Neural cell (in vitro differentiated cells): ENCODE measurements around the gene LIG1. TPM values are rescaled to one million over a fixed set of nuclear protein-coding genes. Genes with fewer than 3 reads are reported as not detected.

ENCODE experiments used
- H2AFZ ChIP-seq: fragments of 200-600, 300-800 bp; sonication (generic), shearing (Covaris generic); 2 replicates; pipeline ENCODE4 v1.6.0; 2014; ENCODE audit warnings: low read depth, mild to moderate bottlenecking, antibody characterized with exemption, low read length, moderate library complexity
- H3F3A ChIP-seq: fragments of 200-600 bp; shearing (Covaris generic); 2 replicates; pipeline ENCODE4 v1.6.1; 2016; ENCODE audit warnings: mild to moderate bottlenecking, moderate library complexity, mixed read lengths, antibody characterized with exemption, low read length; ENCODE audit not compliant: insufficient read depth, poor library complexity, severe bottlenecking
- H3K27ac ChIP-seq: fragments of 200-600, 300-800 bp; sonication (generic), shearing (Covaris generic); 2 replicates; pipeline ENCODE4 v1.5.1; 2014; ENCODE audit warnings: mild to moderate bottlenecking, low read length, moderate library complexity
- H3K27me3 ChIP-seq: fragments of 300-800, 200-600 bp; sonication (generic), shearing (Covaris generic); 2 replicates; pipeline ENCODE4 v1.6.0; 2014; ENCODE audit warnings: mild to moderate bottlenecking, low read depth, low read length, moderate library complexity; ENCODE audit not compliant: insufficient read depth
- H3K36me3 ChIP-seq: fragments of 300-800, 200-600 bp; sonication (generic), shearing (Covaris generic); 2 replicates; pipeline ENCODE4 v1.5.1; 2014; ENCODE audit warnings: mild to moderate bottlenecking, antibody characterized with exemption, low read length, moderate library complexity; ENCODE audit not compliant: insufficient read depth
- H3K4me2 ChIP-seq: fragments of 300-800, 200-600 bp; sonication (generic), shearing (Covaris generic); 2 replicates; pipeline ENCODE4 v1.6.0; 2014; ENCODE audit warnings: mild to moderate bottlenecking, low read length
- H3K4me3 ChIP-seq: fragments of 300-800, 200-600 bp; sonication (generic), shearing (Covaris generic); 2 replicates; pipeline ENCODE4 v1.5.1; 2014; ENCODE audit warnings: mild to moderate bottlenecking, low read length, moderate library complexity
- H3K79me2 ChIP-seq: fragments of 200-600 bp; shearing (Covaris generic); replicated peaks from 2 replicates; pipeline ENCODE4 v1.6.0; 2014; ENCODE audit warnings: mild to moderate bottlenecking, low read length, moderate library complexity; ENCODE audit not compliant: insufficient read depth
- H3K9ac ChIP-seq: fragments of 300-800, 200-600 bp; sonication (generic), shearing (Covaris generic); 2 replicates; pipeline ENCODE4 v1.6.1; 2016; ENCODE audit warnings: mild to moderate bottlenecking, low read length, mixed read lengths
- H3K9me2 ChIP-seq: fragments of 200-600 bp; shearing (Covaris generic); 2 replicates; pipeline ENCODE4 v1.6.1; 2016; ENCODE audit warnings: mild to moderate bottlenecking, low read length, mixed read lengths; ENCODE audit not compliant: insufficient read depth
- H3K9me3 ChIP-seq: fragments of 200-600, 300-800 bp; sonication (generic), shearing (Covaris generic); 2 replicates; pipeline ENCODE4 v1.6.1; 2016; ENCODE audit warnings: mild to moderate bottlenecking, mixed run types, low read length, moderate library complexity, mixed read lengths
- H4K20me1 ChIP-seq: fragments of 200-600 bp; shearing (Covaris generic); 2 replicates; pipeline ENCODE4 v1.6.1; 2016; ENCODE audit warnings: mild to moderate bottlenecking, mixed run types; ENCODE audit not compliant: insufficient read depth
- CTCF ChIP-seq: fragments of 450-650 bp; IDR thresholded peaks from 2 replicates; pipeline ENCODE4 v1.5.1; 2014; ENCODE audit warnings: antibody characterized with exemption, mild to moderate bottlenecking, moderate library complexity; ENCODE audit not compliant: poor library complexity, severe bottlenecking
- EP300 ChIP-seq: fragments of 450-650 bp; conservative IDR thresholded peaks from 2 replicates; pipeline ENCODE4 v1.6.1; 2014; ENCODE audit warnings: antibody characterized with exemption, mild to moderate bottlenecking, moderate library complexity; ENCODE audit not compliant: poor library complexity, severe bottlenecking
- EZH2 ChIP-seq: fragments of 200-600, 300-800 bp; shearing (Covaris generic), sonication (generic); IDR thresholded peaks from 2 replicates; pipeline ENCODE4 v1.6.1; 2014; ENCODE audit warnings: antibody characterized with exemption, low read length, borderline replicate concordance, mild to moderate bottlenecking; ENCODE audit not compliant: insufficient read depth, poor library complexity, severe bottlenecking
- MXI1 ChIP-seq: fragments of 450-650 bp; conservative IDR thresholded peaks from 2 replicates; pipeline ENCODE4 v1.6.1; 2014; ENCODE audit warnings: antibody characterized with exemption, mild to moderate bottlenecking; ENCODE audit not compliant: poor library complexity, severe bottlenecking
- POLR2AphosphoS5 ChIP-seq: IDR thresholded peaks from 2 replicates; pipeline ENCODE4 v1.6.1; 2012
- RAD21 ChIP-seq: fragments of 450-650 bp; conservative IDR thresholded peaks from 2 replicates; pipeline ENCODE4 v1.6.1; 2014; ENCODE audit warnings: antibody characterized with exemption, mild to moderate bottlenecking, moderate library complexity
- SMC3 ChIP-seq: fragments of 450-650 bp; conservative IDR thresholded peaks from 2 replicates; pipeline ENCODE4 v1.6.1; 2014; ENCODE audit warnings: antibody characterized with exemption, mild to moderate bottlenecking, moderate library complexity; ENCODE audit not compliant: poor library complexity
- TAF1 ChIP-seq: IDR thresholded peaks from 2 replicates; pipeline ENCODE4 v1.6.1; 2012; ENCODE audit warnings: low read depth
- polyA plus RNA-seq: library from polyadenylated mRNA; depleted of rRNA; stranded (reverse); fragments of >200 nt; gene quantifications from 2 replicates; pipeline ENCODE4 v1.2.3, GENCODE V29; 2014
- TF ChIP-seq, protein P1 (sequence below): IDR thresholded peaks from 2 replicates; pipeline ENCODE4 v1.6.1; 2012; ENCODE audit warnings: borderline replicate concordance

LIG1 gene
- polyA plus RNA-seq, 1 donor from 2014 or later, result 33.9 TPM

DNA sequence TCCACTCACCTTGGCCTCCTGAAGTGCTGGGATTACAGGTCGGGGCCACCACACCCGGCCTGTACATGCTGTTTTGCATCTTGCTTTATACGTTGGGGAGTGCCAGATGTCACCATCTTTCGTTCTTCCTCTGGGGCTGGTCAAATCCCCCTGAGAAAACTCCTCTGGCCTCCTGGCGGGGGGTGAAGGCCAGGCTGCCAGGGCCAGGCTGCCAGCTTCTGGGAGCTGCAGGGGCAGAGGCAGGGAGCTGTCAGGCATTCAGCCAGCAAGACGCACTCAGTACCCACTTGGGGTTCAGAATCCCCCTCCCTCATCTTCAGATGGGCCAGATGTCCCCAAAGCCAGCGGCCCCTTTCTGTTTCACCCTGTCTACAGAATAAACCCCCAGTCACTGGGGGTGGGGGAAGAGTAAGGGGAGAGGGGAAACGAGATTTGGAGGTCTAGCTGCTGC, 16.4 kb upstream of the LIG1 start:
- no peaks in the 10 kb centered on the region for H3K79me2 ChIP-seq
- no peaks in the 10 kb centered on the region for H3K9me2 ChIP-seq
- peaks cover 7% of the 10 kb centered on the region for H3K9me3 ChIP-seq
- H4K20me1 ChIP-seq, result no peaks in the 10 kb centered on the region
- H3K27me3 ChIP-seq, result no peaks in the 10 kb centered on the region
- H3K4me2 ChIP-seq, result no peak overlapping the region
- TF ChIP-seq, protein P1, sequence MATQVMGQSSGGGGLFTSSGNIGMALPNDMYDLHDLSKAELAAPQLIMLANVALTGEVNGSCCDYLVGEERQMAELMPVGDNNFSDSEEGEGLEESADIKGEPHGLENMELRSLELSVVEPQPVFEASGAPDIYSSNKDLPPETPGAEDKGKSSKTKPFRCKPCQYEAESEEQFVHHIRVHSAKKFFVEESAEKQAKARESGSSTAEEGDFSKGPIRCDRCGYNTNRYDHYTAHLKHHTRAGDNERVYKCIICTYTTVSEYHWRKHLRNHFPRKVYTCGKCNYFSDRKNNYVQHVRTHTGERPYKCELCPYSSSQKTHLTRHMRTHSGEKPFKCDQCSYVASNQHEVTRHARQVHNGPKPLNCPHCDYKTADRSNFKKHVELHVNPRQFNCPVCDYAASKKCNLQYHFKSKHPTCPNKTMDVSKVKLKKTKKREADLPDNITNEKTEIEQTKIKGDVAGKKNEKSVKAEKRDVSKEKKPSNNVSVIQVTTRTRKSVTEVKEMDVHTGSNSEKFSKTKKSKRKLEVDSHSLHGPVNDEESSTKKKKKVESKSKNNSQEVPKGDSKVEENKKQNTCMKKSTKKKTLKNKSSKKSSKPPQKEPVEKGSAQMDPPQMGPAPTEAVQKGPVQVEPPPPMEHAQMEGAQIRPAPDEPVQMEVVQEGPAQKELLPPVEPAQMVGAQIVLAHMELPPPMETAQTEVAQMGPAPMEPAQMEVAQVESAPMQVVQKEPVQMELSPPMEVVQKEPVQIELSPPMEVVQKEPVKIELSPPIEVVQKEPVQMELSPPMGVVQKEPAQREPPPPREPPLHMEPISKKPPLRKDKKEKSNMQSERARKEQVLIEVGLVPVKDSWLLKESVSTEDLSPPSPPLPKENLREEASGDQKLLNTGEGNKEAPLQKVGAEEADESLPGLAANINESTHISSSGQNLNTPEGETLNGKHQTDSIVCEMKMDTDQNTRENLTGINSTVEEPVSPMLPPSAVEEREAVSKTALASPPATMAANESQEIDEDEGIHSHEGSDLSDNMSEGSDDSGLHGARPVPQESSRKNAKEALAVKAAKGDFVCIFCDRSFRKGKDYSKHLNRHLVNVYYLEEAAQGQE, result no peak
- TF ChIP-seq CTCF, result no peak
- TF ChIP-seq SMC3, result no peak
- no peak for TF ChIP-seq POLR2AphosphoS5
- TF ChIP-seq TAF1, result no peak
- TF ChIP-seq EZH2, result no peak
- no peak for TF ChIP-seq EP300
- no peak for TF ChIP-seq RAD21
- TF ChIP-seq MXI1, result no peak
- no peak overlapping the region for H3K4me3 ChIP-seq
- H3F3A ChIP-seq, result no peaks in the 10 kb centered on the region
- H3K27ac ChIP-seq, result no peak overlapping the region
- no peak overlapping the region for H3K9ac ChIP-seq
- no peak overlapping the region for H2AFZ ChIP-seq
- H3K36me3 ChIP-seq, result no peaks in the 10 kb centered on the region

DNA sequence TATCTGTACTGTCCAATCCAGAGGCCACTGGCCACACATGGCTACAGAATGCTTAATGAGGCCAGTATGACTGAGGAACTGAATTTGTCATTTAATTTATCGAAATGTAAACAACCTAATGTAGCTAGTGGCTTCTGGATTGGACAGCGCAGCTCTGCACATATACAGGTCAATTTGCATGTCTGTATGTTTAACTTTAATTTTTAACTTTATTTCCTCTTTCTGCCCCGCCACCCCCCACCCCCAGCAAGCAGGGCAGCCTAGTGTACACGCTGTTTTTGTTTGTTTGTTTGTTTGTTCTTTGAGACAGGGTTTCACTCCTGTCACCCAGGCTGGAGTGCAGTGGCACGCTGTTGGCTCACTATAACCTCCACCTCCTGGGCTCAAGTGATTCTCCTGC, 15.9 kb upstream of the LIG1 start:
- Histone ChIP-seq H3F3A (no peaks in the 10 kb centered on the region), H3K36me3 (no peaks in the 10 kb centered on the region), H3K9ac (no peak overlapping the region), H3K79me2 (no peaks in the 10 kb centered on the region), H3K27ac (no peak overlapping the region), H3K9me3 (peaks cover 11% of the 10 kb centered on the region), H2AFZ (no peak overlapping the region), H3K4me3 (no peak overlapping the region), H3K27me3 (no peaks in the 10 kb centered on the region), H3K4me2 (no peak overlapping the region), H4K20me1 (no peaks in the 10 kb centered on the region), H3K9me2 (no peaks in the 10 kb centered on the region)
- TF ChIP-seq TAF1, result no peak
- TF ChIP-seq CTCF, result no peak
- no peak for TF ChIP-seq EP300
- no peak for TF ChIP-seq SMC3
- no peak for TF ChIP-seq MXI1
- TF ChIP-seq EZH2, result no peak
